Nephron progenitor cell (in vitro differentiated cells): ENCODE results near the gene CAMK1G.

Source experiments
- DNase-seq: peaks from one replicate; pipeline ENCODE4 v3.0.0; 2021
- H3K27ac Mint-ChIP-seq: 2 replicates; pipeline ENCODE4 v1.8.0; 2021; ENCODE audit warnings: mild to moderate bottlenecking, moderate library complexity, mixed read lengths
- H3K27me3 Mint-ChIP-seq: 2 replicates; pipeline ENCODE4 v1.8.0; 2021; ENCODE audit warnings: mild to moderate bottlenecking, low read depth, mixed read lengths; ENCODE audit not compliant: poor library complexity
- H3K36me3 Mint-ChIP-seq: 2 replicates; pipeline ENCODE4 v1.8.0; 2021; ENCODE audit warnings: low read depth, mixed read lengths
- H3K4me1 Mint-ChIP-seq: 2 replicates; pipeline ENCODE4 v1.8.0; 2021; ENCODE audit warnings: mixed read lengths
- H3K4me3 Mint-ChIP-seq: 2 replicates; pipeline ENCODE4 v1.8.0; 2021; ENCODE audit warnings: mild to moderate bottlenecking, moderate library complexity, mixed read lengths
- H3K9me3 Mint-ChIP-seq: 2 replicates; pipeline ENCODE4 v1.8.0; 2021; ENCODE audit warnings: mild to moderate bottlenecking, moderate library complexity, mixed read lengths
- CTCF ChIP-seq: fragments of 200-600 bp; sonication (generic); IDR thresholded peaks from 2 replicates; pipeline ENCODE4 v1.5.0; 2021; ENCODE audit warnings: antibody characterized with exemption

The CAMK1G gene

GRCh38 chr1:209610631-209610905 lies 27.1 kb downstream of the CAMK1G start:
- TF ChIP-seq CTCF: no peak

GRCh38 chr1:209611771-209612570 lies 28.5 kb downstream of the CAMK1G start:
- Mint-ChIP-seq H3K27ac (no peak overlapping the region), H3K36me3 (no peaks in the 10 kb centered on the region), H3K9me3 (no peaks in the 10 kb centered on the region), H3K4me3 (no peak overlapping the region), H3K27me3 (peaks cover 18% of the 10 kb centered on the region), H3K4me1 (no peaks in the 10 kb centered on the region)
- TF ChIP-seq CTCF: no peak
- no peak for DNase-seq

More at GRCh38 chr1:209610631-209610905, 27.1 kb downstream of the CAMK1G start:
- Mint-ChIP-seq H3K9me3 (no peaks in the 10 kb centered on the region), H3K27ac (no peak overlapping the region), H3K27me3 (peaks cover 13% of the 10 kb centered on the region), H3K4me3 (no peak overlapping the region), H3K36me3 (no peaks in the 10 kb centered on the region), H3K4me1 (no peaks in the 10 kb centered on the region)
- no peak for DNase-seq

GRCh38 chr1:209612646-209613399 lies 29.3 kb downstream of the CAMK1G start:
- Mint-ChIP-seq H3K27ac (no peak overlapping the region), H3K4me1 (no peaks in the 10 kb centered on the region), H3K27me3 (peaks cover 18% of the 10 kb centered on the region), H3K4me3 (no peak overlapping the region), H3K9me3 (no peaks in the 10 kb centered on the region), H3K36me3 (no peaks in the 10 kb centered on the region)
- no peak for DNase-seq
- TF ChIP-seq CTCF: no peak

- H3K27ac Mint-ChIP-seq: no peak overlapping the region
- no peak for DNase-seq
- H3K9me3 Mint-ChIP-seq: no peaks in the 10 kb centered on the region
- TF ChIP-seq CTCF: no peak
- H3K4me3 Mint-ChIP-seq: no peak overlapping the region
- H3K4me1 Mint-ChIP-seq: no peaks in the 10 kb centered on the region
- H3K36me3 Mint-ChIP-seq: no peaks in the 10 kb centered on the region
- peaks cover 21% of the 10 kb centered on the region for H3K27me3 Mint-ChIP-seq
Measured at GRCh38 chr1:209613400-209614150, 30.1 kb downstream of the CAMK1G start.

GRCh38 chr1:209614151-209614420 lies 30.6 kb downstream of the CAMK1G start:
- DNase-seq: no peak
- H3K4me3 Mint-ChIP-seq: no peak overlapping the region
- H3K36me3 Mint-ChIP-seq: no peaks in the 10 kb centered on the region
- peaks cover 21% of the 10 kb centered on the region for H3K27me3 Mint-ChIP-seq
- no peak for TF ChIP-seq CTCF
- no peaks in the 10 kb centered on the region for H3K9me3 Mint-ChIP-seq
- H3K4me1 Mint-ChIP-seq: no peaks in the 10 kb centered on the region
- no peak overlapping the region for H3K27ac Mint-ChIP-seq
